NCI-H460 (cell line): ENCODE measurements around the gene SLC25A23. TPM values are rescaled to one million over a fixed set of nuclear protein-coding genes. Genes with fewer than 3 reads are reported as not detected.
"Not testable (repeated sequence)": the region's sequence is repeated elsewhere in the genome, so short reads cannot be mapped to it uniquely, and the experiment has no call there.

Experiments
- DNase-seq: peaks from one replicate; pipeline ENCODE4 v3.0.0-alpha.2; 2016; ENCODE audit warnings: low read depth; ENCODE audit errors: extremely low read depth
- polyA plus RNA-seq: library from polyadenylated mRNA; depleted of rRNA; stranded (reverse); fragments of >200 nt; gene quantifications from 2 replicates; pipeline ENCODE4 v1.2.3, GENCODE V29; 2014; cell fraction: nucleus; rRNA removed
- total RNA-seq: library from RNA; depleted of rRNA; stranded (reverse); fragments of >200 nt; shearing (Covaris generic); gene quantifications from 2 replicates; pipeline ENCODE4 v1.2.3, GENCODE V29; 2014; rRNA removed

SLC25A23 gene
- 13.3 and 14.1 TPM in 2 replicates for total RNA-seq
- polyA plus RNA-seq: 20.5 and 24.2 TPM in 2 replicates

DNA sequence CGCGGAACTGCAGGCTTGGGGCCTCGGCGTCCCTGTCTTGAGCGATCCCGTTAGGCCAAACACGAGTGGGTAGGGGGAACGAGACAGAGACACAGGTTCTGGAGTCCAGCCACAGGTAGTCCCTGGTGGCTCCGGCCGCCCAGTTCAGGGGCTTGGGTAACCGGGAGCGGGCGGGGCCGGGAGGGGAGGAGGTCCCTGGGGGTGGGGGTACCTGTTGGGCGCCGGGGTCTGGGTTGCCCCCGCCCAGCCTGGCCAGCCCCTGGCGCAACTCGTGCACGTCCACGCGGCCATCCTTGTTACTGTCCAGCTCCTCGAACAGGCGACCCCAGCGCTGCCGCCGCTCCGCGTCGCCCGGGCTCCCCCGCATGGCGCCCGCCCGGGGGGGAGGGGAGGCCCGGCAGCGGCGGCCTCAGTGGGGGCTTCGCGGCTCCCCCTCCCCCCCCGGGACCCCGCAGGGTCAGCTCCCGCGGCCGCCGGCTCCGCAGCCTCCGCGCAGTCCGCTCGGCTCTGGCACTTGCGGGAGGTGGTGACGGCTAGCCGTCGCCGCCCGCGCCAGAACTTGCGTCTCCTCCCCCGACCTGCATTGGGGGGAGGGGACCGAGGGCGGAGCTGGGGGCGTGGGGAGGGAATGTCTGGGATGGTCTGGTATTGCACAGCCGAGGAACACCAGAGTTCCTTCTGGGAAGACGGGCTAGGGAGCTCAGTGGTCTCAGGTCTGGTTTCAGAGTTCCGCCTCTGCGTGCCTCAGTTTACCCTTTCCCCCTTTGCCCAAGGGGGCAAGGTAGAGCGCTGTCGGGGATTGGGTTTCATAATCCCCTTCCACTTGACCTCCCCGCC lies at the start of gene SLC25A23:
Gene SLC25A23, minus strand, starts transcription at position 531 of the 837 bp plus-strand sequence. Its CDS starts 164 bp downstream, at position 367.
- peak; percentile 51 for DNase-seq

DNA sequence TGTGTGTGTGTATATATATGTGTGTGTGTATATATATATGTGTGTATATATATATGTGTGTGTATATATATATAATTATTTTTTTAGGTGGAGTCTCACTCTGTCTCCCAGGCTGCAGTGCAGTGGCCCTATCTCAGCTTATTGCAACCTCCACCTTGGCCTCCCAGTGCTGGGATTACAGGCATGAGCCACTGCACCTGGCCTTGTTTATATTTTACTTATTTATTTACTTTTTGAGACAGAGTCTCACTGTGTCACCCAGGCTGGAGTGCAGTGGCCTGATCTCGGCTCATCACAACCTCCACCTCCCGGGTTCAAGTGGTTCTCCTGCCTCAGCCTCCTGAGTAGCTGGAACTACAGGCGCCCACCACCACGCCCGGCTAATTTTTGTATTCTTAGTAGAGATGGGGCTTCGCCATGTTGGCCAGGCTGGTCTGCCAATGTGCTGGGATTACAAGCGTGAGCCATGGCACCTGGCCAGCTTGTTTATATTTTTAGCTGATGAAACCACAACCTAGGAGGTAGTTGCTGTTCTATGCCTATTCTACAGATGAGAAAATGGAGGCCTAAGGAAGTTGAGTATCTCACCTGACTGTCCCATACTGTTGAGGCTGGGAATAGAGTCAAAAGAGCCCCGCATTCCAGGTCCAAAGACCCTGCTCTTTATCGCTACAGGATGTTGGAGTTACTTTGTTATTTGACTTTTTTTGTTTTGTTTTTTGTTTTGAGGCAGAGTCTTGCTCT lies 48.6 kb upstream of the SLC25A23 start:
- DNase-seq: not testable (repeated sequence)

GRCh38 chr19:6503407-6504201 lies 44.0 kb upstream of the SLC25A23 start:
- DNase-seq: peak; percentile 45

GRCh38 chr19:6501740-6502648 lies 42.4 kb upstream of the SLC25A23 start, which contains the start of gene TUBB4A:
Gene TUBB4A, minus strand, starts transcription at chr19:6502309. Its CDS starts 97 bp downstream, at chr19:6502212.
- no peak for DNase-seq

GRCh38 chr19:6500837-6501739 lies 41.5 kb upstream of the SLC25A23 start:
- DNase-seq: no peak

GRCh38 chr19:6499052-6499790 lies 39.6 kb upstream of the SLC25A23 start:
- no peak for DNase-seq

DNA sequence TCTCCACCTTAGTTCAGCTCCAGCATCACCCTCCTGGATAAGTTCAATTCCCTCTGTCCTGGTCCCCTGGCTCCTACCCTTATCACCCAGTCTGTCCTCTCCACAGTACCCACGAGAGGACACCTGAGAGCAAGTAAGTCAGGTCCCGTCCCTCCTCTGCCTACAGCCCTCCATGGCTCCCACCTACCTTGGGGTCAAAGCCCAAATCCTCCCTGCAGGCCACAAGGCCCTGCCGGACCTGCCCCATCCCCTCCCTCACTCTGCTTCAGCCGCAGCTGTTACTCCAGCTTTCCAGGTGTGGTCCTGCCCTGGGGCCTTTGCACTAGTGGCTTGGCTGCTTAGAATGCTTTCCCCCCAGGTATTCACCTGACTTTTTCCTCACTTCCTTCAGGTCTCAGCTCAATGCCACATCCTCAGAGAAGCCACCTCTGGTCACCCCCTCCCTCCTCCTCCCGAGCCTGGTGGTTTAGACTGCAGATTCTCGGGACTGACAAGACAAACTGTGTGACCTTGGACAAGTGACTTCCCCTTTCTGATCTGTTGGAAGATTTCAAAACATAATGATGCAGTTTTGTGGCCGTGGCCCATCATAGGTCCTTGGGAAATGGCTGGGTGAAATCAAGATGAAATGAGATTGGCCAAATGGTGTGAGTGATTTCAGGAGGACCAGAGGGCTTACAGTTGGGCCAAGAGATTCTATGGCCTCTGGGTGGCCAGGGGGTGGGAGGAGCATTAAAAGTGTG lies 38.9 kb upstream of the SLC25A23 start:
- no peak for DNase-seq

- DNase-seq: no peak
Measured at GRCh38 chr19:6495947-6496346, 36.4 kb upstream of the SLC25A23 start.

GRCh38 chr19:6494438-6495036 lies 34.9 kb upstream of the SLC25A23 start:
- no peak for DNase-seq

- DNase-seq: no peak
Measured at GRCh38 chr19:6491802-6492592, 32.4 kb upstream of the SLC25A23 start.

- no peak for DNase-seq
Measured at GRCh38 chr19:6490134-6490533, 30.5 kb upstream of the SLC25A23 start.

- no peak for DNase-seq
Measured at GRCh38 chr19:6489278-6490061, 29.9 kb upstream of the SLC25A23 start.

DNA sequence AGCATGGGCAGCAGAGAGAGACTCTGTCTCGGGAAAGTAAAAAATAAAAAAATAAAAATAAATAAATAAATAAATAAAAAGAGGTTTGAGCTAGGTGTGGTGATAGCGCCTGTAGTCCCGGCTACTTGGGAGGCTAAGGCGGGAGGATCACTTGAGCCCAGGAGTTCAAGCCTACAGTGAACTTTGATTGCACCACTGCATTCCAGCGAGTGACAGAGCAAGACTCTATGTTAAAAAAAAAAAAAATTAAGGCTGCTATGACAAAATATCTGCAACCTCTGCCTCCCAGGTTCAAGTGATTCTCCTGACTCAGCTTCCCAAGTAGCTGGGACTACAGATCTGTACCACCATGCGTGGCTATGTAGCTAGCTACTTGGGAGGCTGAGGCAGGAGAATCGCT lies 25.2 kb upstream of the SLC25A23 start:
- DNase-seq: no peak

DNA sequence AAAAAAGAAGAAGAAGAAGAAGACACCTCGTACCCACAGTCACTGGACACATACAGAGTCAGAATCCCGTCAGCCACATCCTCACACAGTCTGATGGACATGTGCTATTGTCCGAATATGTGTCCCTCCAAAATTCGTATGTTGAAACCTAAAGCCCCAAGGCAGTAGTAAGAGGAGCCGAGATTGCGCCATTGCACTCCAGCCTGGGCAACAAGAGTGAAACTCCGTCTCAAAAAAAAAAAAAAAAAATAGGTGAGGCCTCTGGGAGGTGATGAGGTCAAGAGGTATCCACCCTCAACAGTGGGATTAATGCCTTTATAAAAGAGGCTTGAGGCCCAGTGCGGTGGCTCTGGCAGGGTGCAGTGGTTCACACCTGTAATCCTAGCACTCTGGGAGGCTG lies 24.6 kb upstream of the SLC25A23 start:
- no peak for DNase-seq

GRCh38 chr19:6483235-6483634 lies 23.6 kb upstream of the SLC25A23 start:
- DNase-seq: no peak
